Smooth muscle cell (in vitro differentiated cells): ENCODE results near the gene TNFAIP2. TPM values are rescaled to one million over a fixed set of nuclear protein-coding genes. Genes with fewer than 3 reads are reported as not detected.

Source experiments
- DNase-seq: peaks from one replicate; lab custom pipeline; 2025; ENCODE audit not compliant: unreplicated experiment; lab: John Stamatoyannopoulos, UW
- H2AFZ ChIP-seq: fragments of 200-600 bp; sonication (generic); 2 replicates; pipeline ENCODE4 v1.6.0; 2016; ENCODE audit warnings: antibody characterized with exemption, low read depth, mild to moderate bottlenecking
- H3F3A ChIP-seq: fragments of 200-600 bp; sonication (generic); 2 replicates; pipeline ENCODE4 v1.6.0; 2017; ENCODE audit warnings: antibody characterized with exemption, low read depth
- H3K27ac ChIP-seq: fragments of 200-600 bp; sonication (generic); 2 replicates; pipeline ENCODE4 v1.5.1; 2016; ENCODE audit warnings: low read depth, mild to moderate bottlenecking
- H3K27me3 ChIP-seq: fragments of 200-600 bp; sonication (generic); 2 replicates; pipeline ENCODE4 v1.6.1; 2016; ENCODE audit warnings: low read depth, mild to moderate bottlenecking
- H3K36me3 ChIP-seq: fragments of 200-600 bp; sonication (generic); 2 replicates; pipeline ENCODE4 v1.5.1; 2016; ENCODE audit warnings: low read depth
- H3K4me1 ChIP-seq: fragments of 200-600 bp; sonication (generic); 2 replicates; pipeline ENCODE4 v1.5.1; 2016; ENCODE audit warnings: low read depth
- H3K4me2 ChIP-seq: fragments of 200-600 bp; sonication (generic); 2 replicates; pipeline ENCODE4 v1.6.0; 2016; ENCODE audit warnings: mild to moderate bottlenecking
- H3K4me3 ChIP-seq: fragments of 200-600 bp; sonication (generic); 2 replicates; pipeline ENCODE4 v1.5.1; 2016; ENCODE audit warnings: mild to moderate bottlenecking
- H3K79me2 ChIP-seq: fragments of 200-600 bp; sonication (generic); 2 replicates; pipeline ENCODE4 v1.6.0; 2016; ENCODE audit warnings: low read depth, mild to moderate bottlenecking
- H3K9ac ChIP-seq: fragments of 200-600 bp; sonication (generic); 2 replicates; pipeline ENCODE4 v1.6.0; 2016; ENCODE audit warnings: low read depth
- H3K9me3 ChIP-seq: fragments of 200-600 bp; sonication (generic); replicated peaks from 2 replicates; pipeline ENCODE4 v1.5.1; 2016; ENCODE audit warnings: low read depth
- H4K20me1 ChIP-seq: fragments of 200-600 bp; sonication (generic); 2 replicates; pipeline ENCODE4 v1.6.0; 2016; ENCODE audit warnings: low read depth
- CTCF ChIP-seq: fragments of 200-600 bp; sonication (generic); IDR thresholded peaks from 2 replicates; pipeline ENCODE4 v1.5.1; 2017; ENCODE audit warnings: borderline replicate concordance, mild to moderate bottlenecking, antibody characterized with exemption; ENCODE audit not compliant: insufficient read depth, poor library complexity, severe bottlenecking
- WGBS: methylation state at CpG from one replicate; pipeline ENCODE4 v1.1.7; 2016; ENCODE audit warnings: low lambda C conversion rate; 5-methylcytosine and 5-hydroxymethylcytosine counted together
- polyA plus RNA-seq: library from polyadenylated mRNA; unstranded; fragments of >200 nt; fragmentation: Nextera tagmentation; extraction: Ambion mirVana; gene quantifications from 2 replicates; pipeline ENCODE4 v1.2.1, GENCODE V29; 2016
- total RNA-seq: library from RNA; depleted of rRNA; stranded (reverse); fragments of >200 nt; gene quantifications from 2 replicates; pipeline ENCODE4 v1.2.3, GENCODE V29; 2014

Gene TNFAIP2
- total and polyA plus RNA-seq, 2 experiments from 2014 or later, result 35.7 to 76.5 TPM

GRCh38 chr14:103160321-103161053 lies 37.2 kb downstream of the TNFAIP2 start:
- DNase-seq, result no peak
- no peak overlapping the region for H3K27ac ChIP-seq
- 92% methylated on average over 13 of the region's 13 CpGs for WGBS
- H2AFZ ChIP-seq, result no peak overlapping the region
- no peak overlapping the region for H3K4me2 ChIP-seq
- H4K20me1 ChIP-seq, result no peaks in the 10 kb centered on the region
- H3K4me1 ChIP-seq, result no peaks in the 10 kb centered on the region
- no peak for TF ChIP-seq CTCF
- H3K79me2 ChIP-seq, result no peaks in the 10 kb centered on the region
- no peaks in the 10 kb centered on the region for H3K36me3 ChIP-seq
- no peaks in the 10 kb centered on the region for H3F3A ChIP-seq
- no peaks in the 10 kb centered on the region for H3K9me3 ChIP-seq
- H3K4me3 ChIP-seq, result no peak overlapping the region
- H3K27me3 ChIP-seq, result no peaks in the 10 kb centered on the region
- no peak overlapping the region for H3K9ac ChIP-seq

- no peak for DNase-seq
- 67% methylated on average over 4 of the region's 4 CpGs for WGBS
- TF ChIP-seq CTCF, result no peak
Observed at GRCh38 chr14:103161054-103161397, 37.8 kb downstream of the TNFAIP2 start.

GRCh38 chr14:103163199-103163598 lies 39.9 kb downstream of the TNFAIP2 start:
- no peak for TF ChIP-seq CTCF
- no peak for DNase-seq
- 88% methylated on average over 5 of the region's 5 CpGs for WGBS
- Histone ChIP-seq H2AFZ (no peak overlapping the region), H3K36me3 (no peaks in the 10 kb centered on the region), H3F3A (no peaks in the 10 kb centered on the region), H3K4me2 (no peak overlapping the region), H3K9me3 (no peaks in the 10 kb centered on the region), H3K4me1 (no peaks in the 10 kb centered on the region), H3K4me3 (no peak overlapping the region), H3K79me2 (no peaks in the 10 kb centered on the region), H4K20me1 (no peaks in the 10 kb centered on the region), H3K27ac (no peak overlapping the region), H3K9ac (no peak overlapping the region), H3K27me3 (no peaks in the 10 kb centered on the region)

More at GRCh38 chr14:103161054-103161397, 37.8 kb downstream of the TNFAIP2 start:
- H3K27me3 ChIP-seq, result no peaks in the 10 kb centered on the region
- H3K36me3 ChIP-seq, result no peaks in the 10 kb centered on the region
- no peak overlapping the region for H3K27ac ChIP-seq
- no peaks in the 10 kb centered on the region for H3K79me2 ChIP-seq
- no peak overlapping the region for H3K4me3 ChIP-seq
- no peak overlapping the region for H3K4me2 ChIP-seq
- H3F3A ChIP-seq, result no peaks in the 10 kb centered on the region
- no peak overlapping the region for H2AFZ ChIP-seq
- H3K4me1 ChIP-seq, result no peaks in the 10 kb centered on the region
- H3K9ac ChIP-seq, result no peak overlapping the region
- H3K9me3 ChIP-seq, result no peaks in the 10 kb centered on the region
- H4K20me1 ChIP-seq, result no peaks in the 10 kb centered on the region

GRCh38 chr14:103164006-103164405 lies 40.7 kb downstream of the TNFAIP2 start:
- Histone ChIP-seq H3K4me3 (no peak overlapping the region), H2AFZ (no peak overlapping the region), H3K27ac (no peak overlapping the region), H3K27me3 (no peaks in the 10 kb centered on the region), H3K9ac (no peak overlapping the region), H3K79me2 (no peaks in the 10 kb centered on the region), H3K9me3 (no peaks in the 10 kb centered on the region), H3K4me1 (no peaks in the 10 kb centered on the region), H3F3A (no peaks in the 10 kb centered on the region), H3K36me3 (no peaks in the 10 kb centered on the region), H4K20me1 (no peaks in the 10 kb centered on the region), H3K4me2 (no peak overlapping the region)
- no peak for DNase-seq
- TF ChIP-seq CTCF, result no peak
- WGBS, result 70% methylated on average over 10 of the region's 10 CpGs
